HG02623 (cell line): Measurements from ENCODE around the gene NPBWR2.

Source experiments
- ATAC-seq: cut with Tn5 transposase; IDR thresholded peaks from one replicate; pipeline ENCODE4 v1.9.1; 2021; ENCODE audit warnings: moderate library complexity; ENCODE audit not compliant: unreplicated experiment

NPBWR2 gene

DNA sequence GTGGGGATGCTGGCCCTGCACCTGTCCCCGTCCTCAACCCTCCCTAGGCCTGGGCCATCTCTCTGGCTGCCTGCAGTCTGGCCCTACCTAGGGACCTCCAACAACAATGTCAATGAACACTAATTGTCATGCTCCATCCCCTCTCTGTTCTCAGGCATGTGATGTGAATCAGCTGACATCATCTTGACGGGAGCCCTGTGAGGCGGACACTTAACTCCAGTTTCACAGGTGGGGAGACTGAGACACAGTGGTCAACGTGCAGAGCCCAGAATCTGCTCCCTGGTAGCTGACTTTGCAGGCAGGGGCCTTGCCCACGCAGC, 45.1 kb downstream of the NPBWR2 start:
- no peak for ATAC-seq

DNA sequence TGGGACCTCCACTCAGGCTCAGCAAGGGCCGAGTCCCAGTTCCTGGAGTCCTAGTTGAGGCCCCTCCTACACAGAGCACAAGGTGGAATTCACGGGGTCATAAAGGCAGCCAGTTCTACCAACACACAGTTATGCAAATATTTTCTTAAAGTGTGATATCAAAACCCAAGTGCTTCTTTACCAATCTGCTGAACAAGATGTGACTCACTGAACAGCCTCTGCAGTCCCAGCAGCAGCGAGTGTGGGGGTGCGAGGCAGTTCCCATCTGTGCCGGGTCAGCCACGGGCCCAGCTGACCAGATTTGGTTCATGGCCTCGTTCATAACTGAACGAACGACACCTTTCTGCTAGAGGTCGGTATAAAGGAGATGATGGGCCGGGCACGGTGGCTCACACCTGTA, 48.8 kb downstream of the NPBWR2 start:
- ATAC-seq: no peak

DNA sequence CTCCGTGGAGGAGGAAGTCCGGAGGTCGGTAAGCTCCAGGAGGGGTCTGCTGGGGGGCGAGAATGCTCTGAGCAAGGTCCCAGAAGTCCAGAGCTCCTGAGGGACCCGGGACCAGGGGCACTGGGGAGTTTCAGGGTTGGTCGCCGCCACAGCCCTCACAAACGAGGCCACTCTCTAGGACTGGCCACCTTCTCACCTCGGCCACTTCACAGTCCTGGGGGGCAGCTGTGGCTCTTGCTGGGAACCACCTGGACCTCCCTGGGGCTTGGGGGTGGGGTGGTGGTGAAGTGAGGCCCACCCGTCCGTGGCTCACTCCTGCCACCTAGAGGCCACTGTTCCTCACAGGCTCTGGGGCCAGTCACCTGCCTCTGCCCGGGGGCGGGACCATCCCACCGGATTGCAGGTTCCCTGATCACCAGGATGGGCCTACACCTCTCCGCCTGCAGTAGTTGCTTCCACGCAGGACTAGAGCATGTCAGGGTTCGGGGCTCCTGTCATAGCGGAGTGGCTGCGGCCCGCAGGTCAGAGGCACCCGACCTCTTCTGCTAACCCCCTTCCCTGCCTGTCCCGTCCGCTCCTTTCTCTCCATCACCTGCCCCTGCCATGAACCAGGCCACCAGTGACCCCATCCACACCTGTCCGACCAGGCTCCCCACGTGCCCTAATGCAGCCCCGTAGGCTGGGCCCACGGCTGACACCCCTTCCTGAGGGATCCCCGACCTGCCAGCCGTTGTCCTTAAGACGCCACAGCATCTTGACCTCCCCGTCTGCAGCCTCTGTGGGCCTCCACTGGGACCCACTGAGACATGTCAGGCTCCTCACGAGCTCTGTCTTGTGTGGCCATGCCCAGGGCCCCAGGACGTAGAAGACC, 49.5 kb downstream of the NPBWR2 start:
- no peak for ATAC-seq

DNA sequence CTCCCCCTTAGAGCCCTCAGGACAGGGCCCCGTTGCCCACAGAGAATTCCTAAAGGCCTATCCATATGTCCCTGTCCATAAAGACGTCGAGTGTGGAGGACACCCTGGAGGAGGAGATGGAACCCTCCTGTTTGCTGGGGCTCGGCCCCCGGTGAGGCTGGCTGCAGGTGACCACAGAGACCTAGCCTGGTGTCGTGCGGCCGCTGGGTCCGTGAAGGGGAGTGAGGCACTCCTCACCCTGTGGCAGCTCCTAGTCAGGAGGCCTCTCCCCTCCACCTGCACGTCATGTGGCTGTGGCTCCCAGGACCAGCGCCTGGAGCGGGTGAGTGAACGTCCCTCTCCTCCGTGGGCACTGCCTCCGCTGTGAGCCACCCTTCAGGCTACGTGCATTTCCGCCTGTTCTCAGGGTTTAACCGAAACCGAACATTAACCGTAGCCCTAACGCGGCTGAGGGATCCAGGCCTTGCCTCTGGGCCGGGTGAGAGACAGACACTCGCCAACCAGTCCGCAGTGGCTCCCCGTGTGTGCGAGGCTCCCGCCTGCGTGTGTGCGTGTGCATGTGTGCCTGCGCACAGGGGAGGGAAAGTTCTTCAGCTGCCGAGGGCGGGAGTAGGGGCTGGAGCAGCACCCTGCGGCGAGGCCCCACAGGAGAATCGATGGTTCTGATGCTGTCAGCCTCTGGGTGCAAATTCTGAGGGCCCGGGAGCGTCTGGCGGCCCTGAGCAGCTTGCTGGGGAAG, 50.3 kb downstream of the NPBWR2 start:
- no peak for ATAC-seq

DNA sequence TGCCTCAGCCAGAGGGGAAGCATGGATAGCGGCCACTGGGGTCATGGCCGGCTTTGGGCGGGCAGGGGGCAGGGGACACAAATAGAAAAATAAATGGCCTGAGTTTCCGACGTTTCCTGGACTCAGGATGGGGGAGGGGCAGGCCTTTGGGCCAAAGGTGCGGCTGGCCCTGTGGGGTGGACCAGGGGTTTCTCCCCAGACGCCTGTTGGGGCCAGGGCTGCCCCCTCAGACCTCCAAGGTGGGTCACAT, 50.8 kb downstream of the NPBWR2 start:
- no peak for ATAC-seq

DNA sequence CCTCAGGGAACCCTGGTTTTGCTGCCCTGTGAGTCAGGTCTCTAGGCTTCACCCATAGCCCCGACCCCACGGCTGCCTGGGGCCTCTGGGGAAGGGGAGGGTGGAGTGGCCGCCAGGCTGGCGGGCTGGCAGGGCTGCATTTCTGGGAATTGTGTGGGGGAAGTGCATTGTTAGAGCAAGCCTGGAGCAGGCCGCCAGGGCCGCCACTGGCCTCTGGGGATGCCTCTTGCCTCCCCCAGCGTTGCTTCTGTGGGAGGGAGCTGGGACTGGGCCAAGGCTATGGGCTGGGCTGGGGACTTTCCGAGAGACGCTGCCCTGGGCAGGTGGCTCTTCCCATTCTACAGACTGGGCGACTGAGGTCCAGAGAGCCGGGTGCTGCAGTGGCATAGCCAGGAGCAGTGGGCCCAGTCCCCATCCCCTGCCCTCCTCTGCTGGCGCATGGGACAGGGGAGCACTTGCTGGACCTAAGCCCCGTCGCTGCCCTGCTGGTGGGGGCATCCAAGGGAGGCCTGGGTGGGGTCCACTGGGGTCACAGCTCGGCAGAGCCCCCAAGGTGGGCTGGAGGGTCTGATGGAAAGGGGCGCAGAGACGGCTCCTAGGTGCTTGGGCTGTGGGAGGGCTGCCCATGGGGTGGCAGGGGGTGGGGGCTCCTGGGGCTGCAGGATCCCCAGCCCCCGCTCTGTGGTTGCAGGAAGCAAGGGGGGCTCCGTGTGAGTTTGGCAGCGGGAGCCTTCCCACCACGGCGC, 51.3 kb downstream of the NPBWR2 start:
- ATAC-seq: no peak

DNA sequence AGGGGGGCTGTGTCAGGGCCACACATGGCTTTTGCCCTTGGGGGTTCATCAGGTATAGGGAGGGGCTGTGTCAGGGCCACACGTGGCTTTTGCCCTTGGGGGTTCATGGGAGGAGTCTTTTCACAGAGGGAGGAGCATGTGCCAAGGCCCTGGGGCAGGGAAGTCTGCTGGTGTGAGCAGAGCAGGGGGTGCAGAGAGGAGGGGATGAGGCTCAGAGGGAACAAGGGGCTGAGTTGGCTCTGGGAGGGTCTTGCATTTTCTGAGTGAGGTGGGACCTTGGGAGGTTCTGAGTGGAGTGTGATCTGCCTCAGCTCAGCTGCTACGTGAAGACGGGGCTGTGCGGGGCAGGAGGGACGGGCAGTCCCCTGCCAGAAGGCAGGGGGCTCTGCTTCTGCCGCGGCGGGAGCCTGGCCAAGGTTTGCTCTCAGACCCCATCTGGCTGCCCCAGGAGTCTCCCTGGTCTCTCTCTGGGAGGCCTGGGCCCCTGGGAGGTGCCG, 51.9 kb downstream of the NPBWR2 start:
- no peak for ATAC-seq

DNA sequence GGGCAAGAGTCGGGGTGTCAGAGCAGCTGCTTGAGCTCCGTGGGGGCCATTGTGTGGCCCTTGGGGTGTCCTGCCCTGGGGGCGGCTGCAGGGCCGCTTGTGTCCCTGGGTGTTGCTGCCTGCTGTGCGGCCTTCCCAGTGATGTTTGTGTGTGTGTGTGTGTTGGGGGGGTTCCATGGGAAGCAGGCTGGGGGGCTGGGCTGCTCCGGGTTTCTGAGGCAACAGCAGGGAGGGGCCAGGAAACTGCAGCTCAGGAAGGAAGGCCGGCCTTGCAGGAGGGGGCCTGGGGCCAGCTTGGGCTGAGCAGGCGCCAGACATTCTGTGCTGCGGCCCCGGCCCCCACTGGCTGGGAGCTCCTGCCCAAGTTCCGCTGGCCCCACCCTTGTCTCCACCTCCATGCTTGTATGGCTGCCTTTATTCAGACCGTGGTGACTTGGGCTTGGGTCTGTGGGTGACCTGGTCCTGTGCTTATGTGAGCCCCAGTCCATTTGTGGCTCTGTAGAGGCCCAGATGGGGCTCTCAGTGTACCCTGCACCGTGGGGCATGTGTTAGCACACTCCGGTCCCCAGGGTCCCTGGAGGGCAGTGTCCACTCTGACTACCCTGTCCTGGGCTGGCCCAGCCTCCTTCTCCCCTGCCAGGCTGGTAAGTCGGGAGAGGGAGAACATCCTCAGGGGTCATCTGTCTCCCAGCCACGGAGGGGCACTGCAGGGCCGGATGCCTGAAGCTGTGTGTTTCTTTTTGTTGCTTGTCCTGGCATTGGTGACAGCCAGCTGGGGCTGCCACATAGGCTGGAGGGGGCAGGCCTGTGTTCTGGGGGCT, 53.3 kb downstream of the NPBWR2 start:
- ATAC-seq: no peak
